GM12878 (cell line): ENCODE measurements around the gene CLCNKA. TPM values are rescaled to one million over a fixed set of nuclear protein-coding genes. Genes with fewer than 3 reads are reported as not detected.
"Not testable (repeated sequence)": the region's sequence is repeated elsewhere in the genome, so short reads cannot be mapped to it uniquely, and the experiment has no call there.

ENCODE experiments used
- ATAC-seq: fragments of 200-7000 bp; cut with Tn5 transposase; 3 replicates; pipeline ENCODE4 v1.9.1; 2020; ENCODE audit warnings: mild to moderate bottlenecking, moderate library complexity
- BruUV-seq: library from RNA; stranded (reverse); fragments of 400-500 nt; replicated peaks from 2 replicates; lab custom pipeline; 2021; lab: Mats Ljungman, UMichigan
- CTCF ChIA-PET: fragments of 300-600 bp; sonication (Branson Sonifier 250); formaldehyde crosslinking; extraction: SDS; loops from one replicate; lab custom pipeline; 2021; ENCODE audit warnings: inconsistent platforms; lab: Yijun Ruan, JAX
- POLR2A ChIA-PET: fragments of 350-600 bp; formaldehyde crosslinking; extraction: SDS; loops from one replicate; lab custom pipeline; 2021; ENCODE audit warnings: inconsistent platforms; lab: Charles Lee
- RAD21 ChIA-PET: fragments of 300-600 bp; sonication (Branson Sonifier 250); formaldehyde crosslinking; loops from one replicate; lab custom pipeline; 2023; ENCODE audit warnings: antibody characterized with exemption; ENCODE audit not compliant: unreplicated experiment; lab: Charles Lee
- SMC1A ChIA-PET: fragments of 300-600 bp; sonication (Branson Sonifier 250); formaldehyde crosslinking; loops from one replicate; lab custom pipeline; 2023; ENCODE audit not compliant: unreplicated experiment, uncharacterized antibody; lab: Charles Lee
- DNase-seq: peaks from one replicate; pipeline ENCODE4 v3.0.0-alpha.2; 2011; ENCODE audit warnings: low read depth, low spot score
- FAIRE-seq: peaks from 3 replicates; lab custom pipeline; 2011; peaks lifted over from hg19 to GRCh38; lab: Jason Lieb, UNC
- H2AFZ ChIP-seq: 2 replicates; pipeline ENCODE4 v1.6.0; 2011; ENCODE audit warnings: low read depth, low read length, control low read depth; ENCODE audit not compliant: control insufficient read depth
- H3K27ac ChIP-seq: 2 replicates; pipeline ENCODE4 v1.5.1; 2011; ENCODE audit warnings: control low read depth; ENCODE audit not compliant: control insufficient read depth, insufficient read depth
- H3K27me3 ChIP-seq, 2 experiments: replicated peaks in 1 of 2; 2 replicates each; pipeline versions ENCODE4 v1.6.0 to v1.6.1; 2011; ENCODE audit warnings: low read length in 1 of 2; ENCODE audit not compliant: control insufficient read depth in 2 of 2, insufficient read depth in 2 of 2
- H3K36me3 ChIP-seq, 2 experiments: 2 replicates each; pipeline ENCODE4 v1.5.1; 2011; ENCODE audit warnings: low read length in 1 of 2; ENCODE audit not compliant: control insufficient read depth in 2 of 2, insufficient read depth in 2 of 2
- H3K4me1 ChIP-seq: 2 replicates; pipeline ENCODE4 v1.6.1; 2011; ENCODE audit warnings: mild to moderate bottlenecking, low read length, moderate library complexity, mixed read lengths; ENCODE audit not compliant: control insufficient read depth, insufficient read depth
- H3K4me2 ChIP-seq: 2 replicates; pipeline ENCODE4 v1.6.0; 2011; ENCODE audit warnings: control low read depth; ENCODE audit not compliant: control insufficient read depth, insufficient read depth
- H3K4me3 ChIP-seq: fragments of 200-600 bp; sonication (generic); 2 replicates; pipeline ENCODE4 v1.5.1; 2016
- H3K79me2 ChIP-seq: 2 replicates; pipeline ENCODE4 v1.6.0; 2011; ENCODE audit warnings: low read length; ENCODE audit not compliant: control insufficient read depth, insufficient read depth
- H3K9ac ChIP-seq: 2 replicates; pipeline ENCODE4 v1.8.0; 2011; ENCODE audit warnings: low read length, control low read depth, mixed read lengths; ENCODE audit not compliant: control insufficient read depth, insufficient read depth
- H3K9me3 ChIP-seq: replicated peaks from 3 replicates; pipeline ENCODE4 v1.5.1; 2011; ENCODE audit warnings: mild to moderate bottlenecking, low read length; ENCODE audit not compliant: control insufficient read depth, insufficient read depth
- H4K20me1 ChIP-seq: 2 replicates; pipeline ENCODE4 v1.6.0; 2011; ENCODE audit not compliant: control insufficient read depth, insufficient read depth
- WGBS: methylation state at CpG from one replicate; pipeline ENCODE4 v1.1.6; 2016; ENCODE audit warnings: low lambda C conversion rate; ENCODE audit not compliant: insufficient replicate concordance, insufficient coverage; ENCODE audit errors: missing lambda C conversion rate; 5-methylcytosine and 5-hydroxymethylcytosine counted together
- in situ Hi-C: fragments of 300-500 bp; cut with MboI; formaldehyde crosslinking; loops from 9 replicates; pipeline ENCODE4 v1.14.3; 2018; ENCODE audit warnings: mixed read lengths
- intact Hi-C: fragments of 100-400 bp; cut with micrococcal nuclease; formaldehyde crosslinking; loops from one replicate; pipeline ENCODE4 v1.14.2; 2022; ENCODE audit not compliant: unreplicated experiment
- polyA plus RNA-seq, 11 experiments: library from polyadenylated mRNA; depleted of rRNA in 4 of 11; unstranded in 6 of 11; stranded (reverse) in 5 of 11; fragments of >200 nt; fragmentation: Nextera tagmentation in 4 of 11; fragmentation: Illumina TruSeq in 1 of 11; extraction: Ambion mirVana in 4 of 11; extraction: Trizol in 1 of 11; gene quantifications; 1 replicate in 1 of 11; 2 replicates in 10 of 11; pipeline versions ENCODE4 v1.2.1 to v1.2.3, GENCODE V29; 2011 to 2016; ENCODE audit warnings: inconsistent platforms in 2 of 11, missing spikeins in 2 of 11, low read depth in 1 of 11
- total RNA-seq, 4 experiments: library from RNA; depleted of rRNA in 3 of 4; stranded (reverse); fragments of >200 nt in 3 of 4; fragmentation: Illumina TruSeq in 1 of 4; extraction: Trizol in 1 of 4; gene quantifications; 2 replicates each; pipeline versions ENCODE4 v1.2.1 to v1.2.3, GENCODE V29; 2013 to 2021

CLCNKA gene
- total and polyA plus RNA-seq, 10 of the 15 experiments (the other 5 are each of a cell fraction or from before 2014, with no cell fraction given) = 0.02 to 0.15 (median 0.08) TPM; not detected in 6

DNA sequence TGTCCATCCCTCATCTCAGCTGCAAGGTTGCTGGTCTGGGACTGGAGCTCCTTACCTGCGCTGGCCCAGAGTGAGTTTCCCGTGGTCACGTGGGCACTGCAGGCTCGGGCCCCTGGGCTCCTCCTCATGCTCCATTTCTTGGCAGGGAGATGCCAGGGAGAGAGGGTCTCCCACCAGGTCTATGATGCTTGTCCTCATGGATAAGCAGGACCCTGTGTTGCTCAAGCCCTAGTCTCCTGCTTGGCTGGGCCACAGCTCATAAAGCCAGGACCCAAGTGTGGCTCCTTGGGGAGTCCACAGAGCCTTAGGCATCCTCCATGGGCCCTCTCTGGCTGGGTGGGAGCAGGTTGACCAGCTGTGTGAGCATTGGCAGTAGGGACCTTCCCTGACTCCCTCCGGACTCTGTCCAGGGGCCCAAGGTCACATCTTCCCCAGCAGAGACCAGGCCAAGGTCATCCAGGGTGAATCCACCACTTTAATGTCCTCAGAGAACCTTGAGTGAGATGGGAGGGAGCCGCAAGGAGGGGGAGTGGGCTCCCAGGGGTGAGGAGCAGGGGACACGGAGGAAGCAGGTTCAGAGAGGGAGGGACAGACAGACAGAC is 35.6 kb downstream of the CLCNKA start:
- WGBS = 17% methylated on average over 5 of the region's 7 CpGs
- H3K27ac ChIP-seq, H3K9ac ChIP-seq, H3K4me3 ChIP-seq, H3K36me3 ChIP-seq, H2AFZ ChIP-seq, BruUV-seq, H4K20me1 ChIP-seq, H3K4me2 ChIP-seq, in situ Hi-C loops, H3K4me1 ChIP-seq, H3K79me2 ChIP-seq, FAIRE-seq, H3K27me3 ChIP-seq, ATAC-seq, H3K9me3 ChIP-seq, DNase-seq: not testable (repeated sequence)
- ChIA-PET POLR2A (interaction anchor here (0.5 kb wide), 1 partner anchor 165 kb away, joined by 5 read pairs; no protein-coding TSS in a partner anchor), CTCF (interaction anchor here (0.6 to 5.5 kb wide), 4 partner anchors 22 to 242 kb away, joined by 3 to 81 read pairs (median 5); no protein-coding TSS in a partner anchor), RAD21 (interaction anchor here (1.0 kb wide), 1 partner anchor 48 kb away, joined by 3 read pairs; no protein-coding TSS in a partner anchor), SMC1A (interaction anchor here (0.7 kb wide), 1 partner anchor 51 kb away, joined by 3 read pairs; no protein-coding TSS in a partner anchor)
- intact Hi-C loops = loop anchor here (10.0 kb wide), 1 partner anchor 113 kb away; no protein-coding TSS in a partner anchor

DNA sequence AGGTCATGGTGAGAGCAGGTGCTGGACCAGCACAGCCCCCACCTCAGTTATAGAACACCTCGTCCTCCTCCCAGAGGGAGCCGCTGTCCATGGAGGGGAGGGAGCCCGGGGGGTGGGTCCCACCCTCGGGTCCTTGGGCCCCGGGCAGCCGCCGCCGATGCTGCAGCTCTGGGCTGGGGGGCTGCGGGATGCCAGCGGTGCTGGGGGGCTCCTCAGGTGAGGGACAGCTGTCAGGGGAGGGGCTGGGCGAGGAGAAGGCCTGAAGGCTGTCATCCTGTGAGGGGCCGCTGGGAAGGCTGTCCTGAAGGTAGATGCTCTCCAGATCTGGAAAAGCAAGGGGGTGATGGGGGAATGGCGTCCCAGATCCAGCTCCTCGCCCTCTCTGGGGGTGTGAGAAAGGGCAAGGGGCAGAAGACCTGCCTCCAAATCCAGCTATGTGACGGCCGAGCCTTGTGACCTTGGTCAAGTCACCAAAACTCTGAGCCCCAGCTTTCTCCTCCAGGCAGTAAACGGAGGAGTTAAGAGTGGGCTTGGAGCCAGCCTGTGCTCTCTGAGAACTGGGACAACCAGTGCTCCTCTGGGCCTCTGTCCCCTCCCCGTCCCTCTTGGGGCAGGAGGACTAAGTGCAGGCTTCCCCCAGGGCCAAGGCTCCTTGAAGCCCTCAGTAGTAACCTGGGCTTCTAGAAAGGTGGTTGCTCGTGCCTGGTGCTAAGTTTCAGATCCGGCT is 36.7 kb downstream of the CLCNKA start:
- BruUV-seq, CTCF ChIA-PET: not testable (repeated sequence)

More for the DNA sequence above, 36.7 kb downstream of the CLCNKA start:
- H3K4me3 ChIP-seq, H3K36me3 ChIP-seq, in situ Hi-C loops, FAIRE-seq, RAD21 ChIA-PET, H2AFZ ChIP-seq, ATAC-seq, H4K20me1 ChIP-seq, H3K9me3 ChIP-seq, DNase-seq, H3K9ac ChIP-seq, POLR2A ChIA-PET, H3K27ac ChIP-seq, H3K4me1 ChIP-seq, H3K4me2 ChIP-seq, H3K27me3 ChIP-seq, H3K79me2 ChIP-seq: not testable (repeated sequence)
- SMC1A ChIA-PET = interaction anchor here (0.6 kb wide), 1 partner anchor 259 kb away, joined by 3 read pairs; no protein-coding TSS in a partner anchor
- WGBS = 18% methylated on average over 15 of the region's 20 CpGs
- intact Hi-C loops = loop anchor here (10.0 kb wide), 1 partner anchor 114 kb away; no protein-coding TSS in a partner anchor
